OCI-LY7 (cell line): ENCODE measurements around the gene TNP2. TPM values are rescaled to one million over a fixed set of nuclear protein-coding genes. Genes with fewer than 3 reads are reported as not detected.
A peak's percentile ranks its signal among the peaks of the same experiment; 100 is the strongest.

Experiments used
- BruUV-seq: library from RNA; stranded (reverse); fragments of 400-500 nt; replicated peaks from 2 replicates; lab custom pipeline; 2021; lab: Mats Ljungman, UMichigan
- CTCF ChIA-PET: fragments of 300-600 bp; sonication (Branson Sonifier 250); formaldehyde crosslinking; loops from one replicate; lab custom pipeline; 2022; ENCODE audit warnings: antibody characterized with exemption; ENCODE audit not compliant: unreplicated experiment; lab: Charles Lee
- POLR2A ChIA-PET: fragments of 300-600 bp; sonication (Branson Sonifier 250); formaldehyde crosslinking; loops from one replicate; lab custom pipeline; 2022; ENCODE audit warnings: antibody characterized with exemption; lab: Charles Lee
- DNase-seq: peaks from one replicate; pipeline ENCODE4 v3.0.0-alpha.2; 2015; ENCODE audit warnings: low spot score
- H2AFZ ChIP-seq: fragments of 200-600 bp; sonication (generic), shearing (Covaris generic); 2 replicates; pipeline ENCODE4 v1.6.1; 2014; ENCODE audit warnings: mild to moderate bottlenecking, antibody characterized with exemption, low read length, moderate library complexity
- H3K27ac ChIP-seq: fragments of 200-600 bp; sonication (generic); 2 replicates; pipeline ENCODE4 v1.5.1; 2014; ENCODE audit warnings: mixed run types, low read depth, mild to moderate bottlenecking, moderate library complexity, low read length, inconsistent platforms; ENCODE audit not compliant: poor library complexity, severe bottlenecking
- H3K36me3 ChIP-seq: fragments of 200-600 bp; sonication (generic); 2 replicates; pipeline ENCODE4 v1.6.1; 2014; ENCODE audit warnings: mild to moderate bottlenecking, antibody characterized with exemption, low read length, moderate library complexity, mixed read lengths; ENCODE audit not compliant: insufficient read depth
- H3K4me1 ChIP-seq: fragments of 200-600 bp; sonication (generic); 2 replicates; pipeline ENCODE4 v1.5.1; 2014; ENCODE audit warnings: mild to moderate bottlenecking, low read length; ENCODE audit not compliant: insufficient read depth, poor library complexity, severe bottlenecking
- H3K4me2 ChIP-seq: fragments of 200-600 bp; sonication (generic); 2 replicates; pipeline ENCODE4 v1.6.1; 2014; ENCODE audit warnings: mild to moderate bottlenecking, low read length
- H3K4me3 ChIP-seq: fragments of 200-600 bp; sonication (generic); 2 replicates; pipeline ENCODE4 v1.5.1; 2014; ENCODE audit warnings: mild to moderate bottlenecking, low read depth, low read length; ENCODE audit not compliant: poor library complexity, severe bottlenecking
- H3K79me2 ChIP-seq: fragments of 200-600 bp; sonication (generic); 2 replicates; pipeline ENCODE4 v1.6.1; 2016; ENCODE audit warnings: low read depth, mild to moderate bottlenecking, low read length, moderate library complexity, mixed read lengths; ENCODE audit not compliant: insufficient read depth
- H3K9me2 ChIP-seq: fragments of 200-600 bp; sonication (generic); 2 replicates; pipeline ENCODE4 v1.6.1; 2016; ENCODE audit warnings: mild to moderate bottlenecking, low read length, mixed read lengths; ENCODE audit not compliant: insufficient read depth
- H3K9me3 ChIP-seq: fragments of 200-600 bp; sonication (generic); 2 replicates; pipeline ENCODE4 v1.6.1; 2014; ENCODE audit warnings: mild to moderate bottlenecking, mixed run types, low read length, mixed read lengths
- H4K20me1 ChIP-seq: fragments of 200-600 bp; sonication (generic); 2 replicates; pipeline ENCODE4 v1.6.1; 2014; ENCODE audit warnings: mild to moderate bottlenecking, antibody characterized with exemption, low read length, moderate library complexity, mixed read lengths; ENCODE audit not compliant: insufficient read depth
- EZH2phosphoT487 ChIP-seq: fragments of 200-600 bp; sonication (generic); IDR thresholded peaks from 2 replicates; pipeline ENCODE4 v1.6.1; 2018; ENCODE audit warnings: low read depth, borderline replicate concordance, mild to moderate bottlenecking, mixed run types, antibody characterized with exemption, low read length, moderate library complexity, mixed read lengths
- intact Hi-C: fragments of 100-400 bp; cut with micrococcal nuclease; formaldehyde crosslinking; loops from one replicate; pipeline ENCODE4 v1.10.0; 2022; ENCODE audit not compliant: unreplicated experiment
- total RNA-seq, 2 experiments: library from RNA; depleted of rRNA in 1 of 2; stranded (reverse); fragments of >200 nt in 1 of 2; shearing (Covaris generic) in 1 of 2; gene quantifications; 2 replicates each; pipeline ENCODE4 v1.2.3, GENCODE V29; 2014 to 2022
- TF ChIP-seq, protein P1 (sequence below): fragments of 200-600 bp; sonication (generic); conservative IDR thresholded peaks from 2 replicates; pipeline ENCODE4 v1.5.1; 2014; ENCODE audit warnings: mild to moderate bottlenecking, antibody characterized with exemption, low read length, moderate library complexity, mixed read lengths

The TNP2 gene
- total RNA-seq, 2 experiments from 2014 or later = not detected

DNA sequence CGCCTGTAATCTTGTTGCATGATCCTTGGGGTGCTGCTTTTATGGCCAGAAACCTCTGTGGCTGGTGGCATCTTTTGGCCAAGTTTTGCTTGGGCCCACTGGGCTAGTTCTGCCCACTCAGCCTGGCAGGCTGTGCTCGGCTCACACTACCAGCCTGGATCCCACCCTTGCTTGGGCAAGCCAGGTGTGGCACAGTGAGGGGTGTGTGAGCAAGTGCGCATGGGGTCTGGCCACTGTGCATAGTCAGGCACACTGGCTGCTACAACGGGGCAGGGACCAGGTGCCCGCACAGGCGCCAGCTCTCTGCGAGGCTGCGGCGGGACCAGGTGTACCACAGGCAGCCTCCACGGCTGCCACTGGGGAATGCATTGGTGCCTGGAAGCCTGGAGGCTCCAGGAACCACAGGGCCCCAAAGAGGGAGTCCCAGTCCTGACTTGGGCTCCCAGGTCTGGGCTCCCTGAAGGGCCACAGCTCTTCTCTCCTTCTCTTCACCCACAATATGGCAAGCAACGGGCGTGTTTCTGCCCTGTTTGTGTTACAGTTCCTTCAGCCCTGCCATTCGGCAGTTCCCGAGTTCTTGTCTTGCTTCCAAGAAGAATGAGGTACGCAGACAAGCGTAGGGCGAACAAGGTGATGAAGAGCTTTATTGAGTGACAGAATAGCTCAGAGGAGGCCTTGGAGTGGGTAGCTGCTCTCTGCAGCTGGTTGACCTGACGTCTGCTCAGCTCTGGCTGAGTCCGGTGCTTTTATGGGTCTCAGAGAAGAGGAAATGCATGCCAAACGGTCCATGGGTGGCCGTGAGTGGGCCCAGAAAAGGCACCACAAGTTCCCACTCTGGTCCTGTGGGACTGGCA, 38.7 kb upstream of the TNP2 start:
- peak; percentile 74 for DNase-seq
- Histone ChIP-seq H3K9me2 (no peaks in the 10 kb centered on the region), H3K27ac (peak overlapping the region; percentile 99), H3K4me2 (peak overlapping the region; percentile 53), H3K9me3 (peaks cover 16% of the 10 kb centered on the region), H3K79me2 (no peaks in the 10 kb centered on the region), H4K20me1 (no peaks in the 10 kb centered on the region), H2AFZ (no peak overlapping the region), H3K4me3 (peak overlapping the region; percentile 38), H3K36me3 (no peaks in the 10 kb centered on the region; the same call in 1 of the 2 replicates), H3K4me1 (peaks cover 79% of the 10 kb centered on the region)
- ChIA-PET CTCF (interaction anchor here (0.5 to 2.3 kb wide), 4 partner anchors 8 to 39 kb away, joined by 3 to 20 read pairs (median 4); no protein-coding TSS in a partner anchor), POLR2A (interaction anchor here (1.4 to 6.8 kb wide), 5 partner anchors 9 to 51 kb away, joined by 5 to 79 read pairs (median 8); partner anchors contain the start of gene SOCS1)
- intact Hi-C loops = loop anchor here (1.0 to 2.0 kb wide), 3 partner anchors 11 to 657 kb away; partner anchors contain the start of gene TNFRSF17
- no TSS peak for BruUV-seq
- TF ChIP-seq EZH2phosphoT487 = no peak
- TF ChIP-seq, protein P1, sequence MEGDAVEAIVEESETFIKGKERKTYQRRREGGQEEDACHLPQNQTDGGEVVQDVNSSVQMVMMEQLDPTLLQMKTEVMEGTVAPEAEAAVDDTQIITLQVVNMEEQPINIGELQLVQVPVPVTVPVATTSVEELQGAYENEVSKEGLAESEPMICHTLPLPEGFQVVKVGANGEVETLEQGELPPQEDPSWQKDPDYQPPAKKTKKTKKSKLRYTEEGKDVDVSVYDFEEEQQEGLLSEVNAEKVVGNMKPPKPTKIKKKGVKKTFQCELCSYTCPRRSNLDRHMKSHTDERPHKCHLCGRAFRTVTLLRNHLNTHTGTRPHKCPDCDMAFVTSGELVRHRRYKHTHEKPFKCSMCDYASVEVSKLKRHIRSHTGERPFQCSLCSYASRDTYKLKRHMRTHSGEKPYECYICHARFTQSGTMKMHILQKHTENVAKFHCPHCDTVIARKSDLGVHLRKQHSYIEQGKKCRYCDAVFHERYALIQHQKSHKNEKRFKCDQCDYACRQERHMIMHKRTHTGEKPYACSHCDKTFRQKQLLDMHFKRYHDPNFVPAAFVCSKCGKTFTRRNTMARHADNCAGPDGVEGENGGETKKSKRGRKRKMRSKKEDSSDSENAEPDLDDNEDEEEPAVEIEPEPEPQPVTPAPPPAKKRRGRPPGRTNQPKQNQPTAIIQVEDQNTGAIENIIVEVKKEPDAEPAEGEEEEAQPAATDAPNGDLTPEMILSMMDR = no peak

DNA sequence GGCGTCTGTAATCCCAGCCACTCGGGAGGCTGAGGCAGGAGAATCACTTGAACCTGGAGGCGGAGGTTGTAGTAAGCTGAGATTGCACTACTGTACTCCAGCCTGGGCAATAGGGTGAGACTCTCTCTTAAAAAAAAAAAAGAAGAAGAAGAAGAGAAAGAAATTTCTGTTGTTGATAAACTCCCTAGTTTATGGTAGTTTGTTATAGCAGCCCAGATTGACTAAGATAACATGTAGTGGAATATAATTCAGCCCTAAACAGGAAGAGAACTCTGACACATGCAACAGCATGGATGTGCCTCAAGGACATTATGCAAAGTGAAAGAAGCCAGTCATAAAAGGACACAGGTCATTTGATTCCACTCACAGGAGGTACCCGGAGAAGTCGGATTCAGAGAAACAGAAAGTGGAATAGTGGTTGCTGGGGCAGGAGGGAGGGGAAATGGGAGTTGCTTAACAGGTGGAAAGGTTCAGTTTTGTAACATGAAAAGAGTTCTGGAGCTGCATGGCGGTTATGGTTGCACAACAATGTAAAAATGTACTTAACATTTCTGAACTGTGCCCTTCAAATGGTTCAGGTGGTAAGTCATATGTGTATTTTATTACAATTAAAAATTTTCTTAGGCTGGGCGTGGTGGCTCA, 38.0 kb upstream of the TNP2 start:
- no peaks in the 10 kb centered on the region for H4K20me1 ChIP-seq
- no peaks in the 10 kb centered on the region for H3K9me2 ChIP-seq
- H3K4me2 ChIP-seq = no peak overlapping the region
- no TSS peak for BruUV-seq
- TF ChIP-seq, protein P1 = no peak
- no peak for TF ChIP-seq EZH2phosphoT487
- no peaks in the 10 kb centered on the region for H3K79me2 ChIP-seq
- no peak overlapping the region for H2AFZ ChIP-seq
- H3K9me3 ChIP-seq = peaks cover 16% of the 10 kb centered on the region
- POLR2A ChIA-PET = interaction anchor here (1.4 to 6.8 kb wide), 5 partner anchors 9 to 51 kb away, joined by 5 to 79 read pairs (median 8); partner anchors contain the start of gene SOCS1
- intact Hi-C loops = no loop called here
- no peak for DNase-seq
- no peak overlapping the region for H3K4me3 ChIP-seq
- peaks cover 77% of the 10 kb centered on the region for H3K4me1 ChIP-seq
- CTCF ChIA-PET = no interaction called here
- H3K27ac ChIP-seq = peak overlapping the region; percentile 99
- H3K36me3 ChIP-seq = no peaks in the 10 kb centered on the region; the same call in 1 of the 2 replicates
